Cortex of kidney (tissue), 1 donor: ENCODE measurements around the gene PPIB.

ENCODE experiments used
- DNase-seq: peaks from one replicate; lab custom pipeline; 2025; lab: John Stamatoyannopoulos, UW

Gene PPIB

GRCh38 chr15:64162869-64163658, at the start of gene PPIB:
PPIB (minus strand) TSS chr15:64163022; CDS start chr15:64162986, 36 bp downstream.
- peak; percentile 90 for DNase-seq

GRCh38 chr15:64211696-64212095, 48.9 kb upstream of the PPIB start:
- DNase-seq: no peak

- no peak for DNase-seq
Measured at GRCh38 chr15:64210371-64210770, 47.5 kb upstream of the PPIB start.

- DNase-seq: no peak
Measured at GRCh38 chr15:64209680-64210334, 47.0 kb upstream of the PPIB start.

GRCh38 chr15:64205202-64205601, 42.4 kb upstream of the PPIB start:
- no peak for DNase-seq

- no peak for DNase-seq
Measured at GRCh38 chr15:64197425-64197824, 34.6 kb upstream of the PPIB start.

- DNase-seq: no peak
Measured at GRCh38 chr15:64193971-64194370, 31.1 kb upstream of the PPIB start.

GRCh38 chr15:64191971-64192830, 29.4 kb upstream of the PPIB start:
- DNase-seq: no peak

- DNase-seq: no peak
Measured at GRCh38 chr15:64187396-64188191, 24.8 kb upstream of the PPIB start.

GRCh38 chr15:64185146-64185911, 22.5 kb upstream of the PPIB start:
- no peak for DNase-seq

- no peak for DNase-seq
Measured at GRCh38 chr15:64182859-64183370, 20.1 kb upstream of the PPIB start.

- DNase-seq: no peak
Measured at GRCh38 chr15:64180235-64180824, 17.5 kb upstream of the PPIB start.

GRCh38 chr15:64166102-64166890, 3.5 kb upstream of the PPIB start:
- DNase-seq: no peak

GRCh38 chr15:64164436-64164835, 1.6 kb upstream of the PPIB start:
- no peak for DNase-seq

- DNase-seq: no peak
Measured at GRCh38 chr15:64163659-64164362, 989 bp upstream of the PPIB start.

- no peak for DNase-seq
Measured at GRCh38 chr15:64162478-64162868, 349 bp downstream of the PPIB start.

GRCh38 chr15:64161688-64162477, 939 bp downstream of the PPIB start:
- DNase-seq: no peak
